ENCODE results near the gene HSPA1A.

DNA sequence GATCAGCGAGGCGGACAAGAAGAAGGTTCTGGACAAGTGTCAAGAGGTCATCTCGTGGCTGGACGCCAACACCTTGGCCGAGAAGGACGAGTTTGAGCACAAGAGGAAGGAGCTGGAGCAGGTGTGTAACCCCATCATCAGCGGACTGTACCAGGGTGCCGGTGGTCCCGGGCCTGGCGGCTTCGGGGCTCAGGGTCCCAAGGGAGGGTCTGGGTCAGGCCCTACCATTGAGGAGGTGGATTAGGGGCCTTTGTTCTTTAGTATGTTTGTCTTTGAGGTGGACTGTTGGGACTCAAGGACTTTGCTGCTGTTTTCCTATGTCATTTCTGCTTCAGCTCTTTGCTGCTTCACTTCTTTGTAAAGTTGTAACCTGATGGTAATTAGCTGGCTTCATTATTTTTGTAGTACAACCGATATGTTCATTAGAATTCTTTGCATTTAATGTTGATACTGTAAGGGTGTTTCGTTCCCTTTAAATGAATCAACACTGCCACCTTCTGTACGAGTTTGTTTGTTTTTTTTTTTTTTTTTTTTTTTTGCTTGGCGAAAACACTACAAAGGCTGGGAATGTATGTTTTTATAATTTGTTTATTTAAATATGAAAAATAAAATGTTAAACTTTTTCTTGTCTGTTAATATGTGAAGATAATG, 14.4 kb downstream of the HSPA1A start:
- TF ChIP-seq EP300 (IDR thresholded peaks at IDR 0.05) (peak in 1 of 2 donors; percentile 89), CTCF (IDR thresholded peaks at IDR 0.05) (peak in 4 of 5 experiments; percentile 18 to 63 (median 44)), POLR2A (IDR thresholded peaks at IDR 0.05) (peak in 1 of 2 donors; percentile 42)
